HG03521 (cell line): Measurements from ENCODE around the gene OPA3.
"Not testable (repeated sequence)": the region's sequence is repeated elsewhere in the genome, so short reads cannot be mapped to it uniquely, and the experiment has no call there.

Experiments used
- ATAC-seq: cut with Tn5 transposase; IDR thresholded peaks from one replicate; pipeline ENCODE4 v1.9.1; 2021; ENCODE audit warnings: mild to moderate bottlenecking, moderate library complexity; ENCODE audit not compliant: unreplicated experiment

OPA3 gene

GRCh38 chr19:45523642-45524256, 60.9 kb downstream of the OPA3 start:
- peak; percentile 69 for ATAC-seq

- no peak for ATAC-seq
Measured at GRCh38 chr19:45522010-45522941, 62.3 kb downstream of the OPA3 start.

GRCh38 chr19:45518469-45518826, 66.2 kb downstream of the OPA3 start:
- ATAC-seq, result no peak

- no peak for ATAC-seq
Measured at GRCh38 chr19:45517641-45518468, 66.7 kb downstream of the OPA3 start.

GRCh38 chr19:45517238-45517637, 67.4 kb downstream of the OPA3 start:
- ATAC-seq, result no peak

- ATAC-seq, result no peak
Measured at GRCh38 chr19:45515807-45516401, 68.7 kb downstream of the OPA3 start.

- ATAC-seq, result no peak
Measured at GRCh38 chr19:45515081-45515624, 69.4 kb downstream of the OPA3 start.

- no peak for ATAC-seq
Measured at GRCh38 chr19:45514376-45515051, 70.1 kb downstream of the OPA3 start.

- no peak for ATAC-seq
Measured at GRCh38 chr19:45512881-45513483, 71.6 kb downstream of the OPA3 start.

GRCh38 chr19:45511074-45511473, 73.5 kb downstream of the OPA3 start:
- ATAC-seq, result no peak

- ATAC-seq, result not testable (repeated sequence)
Measured at GRCh38 chr19:45510352-45510751, 74.2 kb downstream of the OPA3 start.

- no peak for ATAC-seq
Measured at GRCh38 chr19:45509692-45510015, 74.9 kb downstream of the OPA3 start.

- ATAC-seq, result no peak
Measured at GRCh38 chr19:45508861-45509691, 75.5 kb downstream of the OPA3 start.

GRCh38 chr19:45508417-45508860, 76.2 kb downstream of the OPA3 start:
- no peak for ATAC-seq

- ATAC-seq, result no peak
Measured at GRCh38 chr19:45507872-45508416, 76.7 kb downstream of the OPA3 start.

GRCh38 chr19:45506989-45507871, 77.4 kb downstream of the OPA3 start, which contains the start of gene VASP:
Gene VASP, plus strand, starts transcription at chr19:45507479. Its CDS starts 293 bp downstream, at chr19:45507772.
- ATAC-seq, result peak; percentile 44

GRCh38 chr19:45506246-45506988, 78.2 kb downstream of the OPA3 start:
- peak; percentile 63 for ATAC-seq
